RCC 7860 (cell line): ENCODE data around the gene PHAF1.
A peak's percentile ranks its signal among the peaks of the same experiment; 100 is the strongest.
"Not testable (repeated sequence)": the region's sequence is repeated elsewhere in the genome, so short reads cannot be mapped to it uniquely, and the experiment has no call there.

Source experiments
- DNase-seq: peaks from one replicate; pipeline ENCODE4 v3.0.0-alpha.2; 2015; ENCODE audit warnings: low spot score
- FAIRE-seq: peaks from 2 replicates; lab custom pipeline; 2012; peaks lifted over from hg19 to GRCh38; lab: Jason Lieb, UNC

Gene PHAF1

GRCh38 chr16:67104061-67104460 is 5.7 kb upstream of the PHAF1 start:
- DNase-seq (peak; percentile 42), FAIRE-seq (no peak)

DNA sequence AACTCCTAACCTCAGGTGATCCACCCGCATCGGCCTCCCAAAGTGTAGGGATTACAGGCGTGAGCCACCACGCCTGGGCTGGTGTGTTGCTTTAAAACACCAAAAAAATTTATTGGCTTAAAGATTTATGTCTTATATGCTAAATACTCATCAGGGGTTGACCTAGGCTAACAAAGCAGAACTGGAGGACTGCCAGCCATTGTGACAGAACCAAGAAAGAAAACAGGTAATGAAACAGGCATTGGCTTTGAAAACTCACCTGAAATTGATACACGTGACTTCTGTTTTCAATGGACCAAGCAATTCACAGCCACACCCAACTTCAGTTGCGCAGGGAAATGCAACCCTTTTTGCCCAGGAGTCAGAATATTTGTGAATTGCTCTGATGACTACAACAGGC is 4.9 kb upstream of the PHAF1 start:
- DNase-seq, result no peak
- FAIRE-seq, result no peak

DNA sequence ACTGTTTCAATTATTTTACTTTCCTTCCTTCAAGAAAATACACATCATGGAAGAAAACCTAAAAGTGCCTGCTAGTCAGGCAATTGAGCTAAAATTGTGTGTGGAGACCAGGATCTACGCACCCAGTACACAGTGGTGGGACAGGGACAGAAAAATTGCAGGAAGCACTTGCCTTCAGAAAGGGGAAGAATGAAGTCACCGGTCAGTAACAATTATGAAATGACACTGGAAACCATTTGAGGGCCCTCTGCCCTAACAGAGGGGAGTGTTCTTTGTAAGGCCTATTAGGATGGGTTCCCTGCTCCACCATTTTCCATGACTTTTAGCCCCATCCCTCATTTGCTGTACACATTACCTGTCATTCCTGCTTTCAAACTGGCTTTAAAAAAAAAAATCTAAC is 4.5 kb upstream of the PHAF1 start:
- no peak for DNase-seq
- FAIRE-seq, result no peak

DNA sequence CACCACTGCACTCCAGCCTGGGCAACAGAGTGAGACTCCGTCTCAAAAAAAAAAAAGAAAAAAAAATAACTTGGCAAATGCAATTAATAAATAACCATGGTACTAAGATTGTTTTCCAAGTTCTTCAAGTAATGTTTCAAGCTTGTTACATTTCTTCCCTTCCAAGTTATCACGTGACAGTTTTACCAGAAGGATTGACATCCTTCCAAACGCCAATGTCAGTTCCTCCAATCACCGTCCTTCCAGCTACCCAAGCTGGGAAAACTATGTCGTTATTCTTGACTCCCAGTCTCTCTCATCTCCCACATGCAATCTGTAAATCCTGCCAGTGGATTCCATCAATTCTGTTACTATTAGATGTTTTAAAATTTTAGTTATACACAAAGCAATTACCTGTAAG is 3.9 kb upstream of the PHAF1 start:
- DNase-seq, result no peak
- FAIRE-seq, result no peak

DNA sequence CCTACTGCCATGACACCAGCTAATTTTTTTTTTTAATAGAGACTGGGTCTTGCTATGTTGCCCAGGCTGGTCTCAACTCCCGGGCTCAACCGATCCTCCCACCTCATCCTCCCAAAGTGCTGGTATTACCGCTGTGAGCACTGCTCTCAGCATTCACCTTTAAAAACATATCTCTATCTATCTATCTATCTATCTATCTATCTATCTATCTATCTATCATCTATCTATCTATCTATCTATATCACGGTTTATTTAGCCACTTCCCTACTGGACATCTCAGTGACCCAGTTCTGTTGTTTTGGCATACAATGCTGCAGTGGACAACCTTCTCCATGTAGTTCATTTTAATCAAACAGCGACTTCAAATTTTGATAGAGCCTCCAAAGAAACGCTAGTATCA is 1.3 kb upstream of the PHAF1 start:
- no peak for FAIRE-seq

GRCh38 chr16:67108931-67109406 is 772 bp upstream of the PHAF1 start:
- FAIRE-seq (no peak), DNase-seq (no peak)

More for the DNA sequence above, 1.3 kb upstream of the PHAF1 start:
- no peak for DNase-seq

DNA sequence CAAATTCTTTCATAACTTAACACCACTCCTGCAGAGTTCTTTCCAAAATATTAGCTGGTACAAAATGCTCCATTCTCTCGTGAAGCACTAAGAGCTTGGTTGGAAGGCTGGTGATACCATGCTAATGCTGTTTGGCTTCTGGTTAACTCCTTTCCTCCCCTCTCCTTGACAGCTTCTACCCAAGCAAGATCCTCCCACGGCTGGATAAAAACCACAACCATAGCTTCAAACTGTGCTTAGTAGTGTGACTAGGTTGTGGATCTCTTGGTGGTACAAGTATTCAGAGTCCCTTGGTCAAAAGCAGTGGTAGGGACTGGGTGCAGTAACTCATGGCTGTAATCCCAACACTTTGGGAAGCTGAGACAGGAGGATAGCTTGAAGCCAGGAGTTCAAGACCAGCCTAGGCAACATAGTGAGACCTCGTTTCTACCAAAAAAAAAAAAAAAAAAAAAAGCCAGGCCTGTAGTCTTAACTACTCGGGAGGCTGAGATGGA is 2.3 kb downstream of the PHAF1 start:
- no peak for DNase-seq
- FAIRE-seq, result no peak

DNA sequence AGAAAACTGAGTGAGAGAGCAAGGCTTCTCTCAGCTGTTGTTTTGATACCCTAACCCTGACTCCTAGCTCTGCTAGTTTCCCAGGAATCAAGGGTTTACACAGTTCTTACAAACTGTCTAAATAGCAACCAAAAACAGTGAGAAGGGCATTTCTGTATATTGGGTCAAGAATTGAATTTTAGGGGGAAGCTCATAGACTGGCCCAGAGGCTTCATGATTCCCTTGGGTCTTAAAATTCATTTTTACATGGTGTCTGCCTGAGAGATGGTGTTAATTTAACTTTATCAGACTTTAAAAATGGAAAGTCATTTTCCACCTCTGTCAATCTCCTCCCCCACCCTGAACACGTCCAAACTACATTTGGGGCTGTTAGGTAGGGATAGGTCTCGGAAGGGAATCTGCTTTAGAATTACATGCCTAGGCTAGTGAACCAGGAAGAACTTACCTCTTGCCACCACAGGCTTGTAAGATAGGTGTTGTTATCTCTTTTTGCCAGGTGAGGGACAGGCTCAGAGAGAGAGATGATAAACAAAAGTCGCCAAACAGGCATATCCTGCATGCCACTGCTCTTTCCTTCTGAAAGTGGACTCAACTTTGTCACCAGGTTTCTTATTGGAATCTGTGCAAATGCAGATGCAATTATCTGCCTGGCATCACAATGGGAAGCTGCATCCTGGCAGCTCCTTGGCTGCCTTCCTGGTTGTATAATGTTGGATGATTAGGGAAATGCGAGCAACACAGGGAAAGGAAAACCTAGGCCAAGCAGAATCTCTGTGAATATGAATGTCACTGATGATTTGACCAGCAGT is 3.1 kb downstream of the PHAF1 start:
- DNase-seq (no peak), FAIRE-seq (no peak)

GRCh38 chr16:67114793-67115192 is 5.1 kb downstream of the PHAF1 start:
- FAIRE-seq (no peak), DNase-seq (no peak)

DNA sequence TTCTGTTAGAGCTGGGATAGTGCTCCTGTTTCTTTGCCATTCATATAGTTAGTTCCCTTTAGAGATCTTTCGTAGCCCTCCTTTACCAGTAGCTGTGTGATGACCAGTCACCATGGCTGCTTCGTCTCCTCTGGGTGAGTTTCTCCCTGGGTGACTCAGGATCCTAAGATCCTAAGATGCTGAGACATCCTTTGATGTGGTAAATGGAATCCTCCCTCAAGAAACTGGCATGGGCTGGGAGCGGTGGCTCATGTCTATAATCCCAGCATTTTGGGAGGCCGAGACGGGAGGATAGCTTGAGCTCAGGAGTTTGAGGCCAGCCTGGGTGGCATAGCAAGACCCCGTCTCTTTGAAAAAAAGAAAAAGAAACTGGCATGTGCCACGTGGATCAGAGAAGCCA is 5.9 kb downstream of the PHAF1 start:
- peak; percentile 90 for FAIRE-seq
- DNase-seq, result peak; percentile 92

GRCh38 chr16:67116388-67117311 is 6.9 kb downstream of the PHAF1 start:
- FAIRE-seq (no peak), DNase-seq (no peak)

DNA sequence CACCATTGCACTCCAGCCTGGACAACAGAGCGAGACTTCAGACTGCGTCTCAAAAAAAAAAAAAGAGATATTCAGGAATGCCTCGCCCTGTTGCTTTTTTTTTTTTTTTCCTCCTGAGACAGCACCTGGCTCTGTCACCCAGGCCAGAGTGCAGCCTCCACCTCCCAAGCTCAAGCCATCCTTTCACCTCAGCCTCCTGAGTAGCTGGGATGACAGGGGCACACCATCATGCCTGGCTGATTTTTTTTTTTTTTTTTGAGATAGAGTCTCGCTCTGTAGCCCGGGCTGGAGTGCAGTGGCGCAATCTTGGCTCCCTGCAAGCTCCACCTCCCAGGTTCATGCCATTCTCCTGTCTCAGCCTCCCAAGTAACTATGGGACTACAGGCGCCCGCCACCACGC is 8.0 kb downstream of the PHAF1 start:
- DNase-seq (no peak), FAIRE-seq (no peak)

- DNase-seq (no peak), FAIRE-seq (no peak)
Observed at GRCh38 chr16:67120025-67120424, 10.3 kb downstream of the PHAF1 start.

DNA sequence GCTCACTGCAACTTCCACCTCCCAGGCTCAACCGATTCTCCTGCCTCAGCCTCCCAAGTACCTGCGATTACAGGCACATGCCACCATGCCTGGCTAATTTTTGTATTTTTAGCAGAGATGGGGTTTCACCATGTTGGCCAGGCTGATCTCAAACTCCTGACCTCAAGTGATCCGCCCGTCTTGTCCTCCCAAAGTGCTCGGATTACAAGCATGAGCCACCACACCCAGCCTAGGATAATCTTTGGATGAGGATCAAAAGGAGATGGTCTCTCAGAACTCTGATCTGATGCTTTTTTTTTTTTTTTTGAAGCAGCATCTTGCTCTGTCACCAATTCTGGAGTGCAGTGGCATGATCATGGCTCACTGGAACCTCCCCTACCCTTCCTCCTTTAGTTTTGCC is 13.1 kb downstream of the PHAF1 start:
- FAIRE-seq, result not testable (repeated sequence)

GRCh38 chr16:67128417-67128816 is 18.7 kb downstream of the PHAF1 start:
- no peak for FAIRE-seq

More for the DNA sequence above, 13.1 kb downstream of the PHAF1 start:
- not testable (repeated sequence) for DNase-seq

GRCh38 chr16:67128887-67129286 is 19.1 kb downstream of the PHAF1 start:
- DNase-seq (no peak), FAIRE-seq (no peak)

More at GRCh38 chr16:67128417-67128816, 18.7 kb downstream of the PHAF1 start:
- no peak for DNase-seq

- FAIRE-seq, result no peak
Observed at GRCh38 chr16:67129422-67129821, 19.7 kb downstream of the PHAF1 start.

DNA sequence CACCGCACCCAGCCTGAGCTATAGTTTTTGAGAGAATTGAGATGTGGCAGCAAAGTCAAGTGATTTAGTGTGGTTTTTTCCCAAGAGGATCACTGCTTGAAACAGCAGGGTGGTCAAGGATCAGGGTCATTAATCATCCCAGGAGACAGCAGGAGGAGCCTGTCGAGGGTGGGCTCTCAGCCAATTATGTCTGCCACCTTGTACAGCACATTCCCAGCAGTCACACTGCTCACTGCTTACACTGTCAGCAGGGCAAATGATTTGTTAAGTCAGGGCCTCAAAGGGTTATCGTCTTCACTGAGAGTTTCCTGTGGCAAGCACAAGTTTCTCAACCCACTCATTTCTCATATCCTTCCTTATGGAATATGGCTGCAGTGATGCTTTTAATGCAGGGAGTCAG is 27.9 kb downstream of the PHAF1 start:
- DNase-seq (peak; percentile 64), FAIRE-seq (no peak)

More at GRCh38 chr16:67129422-67129821, 19.7 kb downstream of the PHAF1 start:
- DNase-seq, result no peak

DNA sequence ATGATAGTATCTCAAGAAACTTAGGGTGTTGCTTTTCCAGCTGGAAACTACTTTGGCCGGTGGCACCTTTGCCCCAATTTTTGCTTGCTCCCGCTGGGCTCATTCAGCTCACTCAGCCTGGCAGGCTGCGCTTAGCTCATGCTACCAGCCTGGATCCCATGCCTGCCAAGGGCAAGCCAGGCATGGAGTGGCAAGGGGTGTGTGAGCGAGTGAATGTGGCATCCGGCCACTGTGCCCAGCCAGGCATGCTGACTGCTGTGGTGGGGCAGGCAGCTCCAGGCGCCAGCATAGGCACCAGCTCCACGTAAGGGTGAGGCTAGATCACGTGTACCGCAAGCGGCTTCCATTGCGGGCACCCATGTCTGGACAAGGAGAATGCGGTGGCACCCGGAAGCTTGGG is 31.6 kb downstream of the PHAF1 start:
- FAIRE-seq, result no peak
- DNase-seq, result no peak

DNA sequence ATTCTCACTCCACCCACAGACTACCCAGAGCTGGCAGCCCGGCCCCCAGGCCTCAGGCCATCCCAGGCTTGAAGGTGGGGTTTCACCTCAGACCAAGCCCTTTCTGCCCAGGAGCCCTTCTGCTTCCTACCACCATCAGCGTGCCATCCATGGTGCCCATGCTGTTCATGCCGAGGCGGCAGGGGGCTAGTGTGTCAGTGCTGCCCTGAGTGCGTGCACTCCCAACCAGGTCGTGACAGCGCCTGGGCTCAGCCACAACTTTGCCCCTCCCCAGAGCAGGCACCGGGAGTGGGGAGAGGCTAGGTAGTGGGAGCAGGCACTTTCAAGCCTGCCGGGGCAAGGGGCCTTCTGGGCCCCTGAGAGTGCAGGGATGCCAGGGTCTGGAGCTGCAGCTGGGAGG is 32.6 kb downstream of the PHAF1 start:
- DNase-seq (no peak), FAIRE-seq (no peak)

DNA sequence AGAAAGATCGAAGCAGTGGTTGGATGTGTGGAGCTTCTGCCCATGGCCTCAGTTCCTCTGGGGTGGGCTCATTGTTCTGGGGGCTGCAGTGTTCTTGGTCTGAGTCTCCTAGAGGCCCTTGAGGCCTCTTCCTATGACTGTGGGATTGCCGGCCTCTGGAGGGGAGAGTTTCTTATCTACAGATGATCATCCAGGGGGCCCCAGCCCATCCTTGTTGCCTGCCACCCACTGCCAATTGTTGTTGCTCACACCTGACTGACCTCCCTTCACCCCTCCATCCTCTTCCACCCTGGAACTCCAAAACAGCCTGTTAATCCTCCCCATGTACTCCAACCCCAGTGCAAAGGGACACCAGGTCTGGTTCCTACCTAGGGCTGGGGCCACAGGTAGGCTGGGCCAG is 35.2 kb downstream of the PHAF1 start:
- FAIRE-seq (no peak), DNase-seq (no peak)
